PC-3 (cell line): ENCODE data around the gene TNC. TPM values are rescaled to one million over a fixed set of nuclear protein-coding genes. Genes with fewer than 3 reads are reported as not detected.
A peak's percentile ranks its signal among the peaks of the same experiment; 100 is the strongest.

Source experiments
- ATAC-seq: fragments of 200-7000 bp; cut with Tn5 transposase; 2 replicates; pipeline ENCODE4 v1.9.1; 2020; ENCODE audit warnings: mild to moderate bottlenecking, moderate library complexity
- BruUV-seq: library from RNA; stranded (reverse); fragments of 400-500 nt; replicated peaks from 2 replicates; lab custom pipeline; 2021; lab: Mats Ljungman, UMichigan
- CTCF ChIA-PET: fragments of 300-600 bp; sonication (Branson Sonifier 250); formaldehyde crosslinking; loops from one replicate; lab custom pipeline; 2022; ENCODE audit warnings: antibody characterized with exemption; lab: Charles Lee
- POLR2A ChIA-PET: fragments of 300-600 bp; sonication (Branson Sonifier 250); formaldehyde crosslinking; loops from one replicate; lab custom pipeline; 2022; ENCODE audit warnings: antibody characterized with exemption; ENCODE audit not compliant: unreplicated experiment; lab: Charles Lee
- DNase-seq: peaks from one replicate; pipeline ENCODE4 v3.0.0-alpha.2; 2015
- H2AFZ ChIP-seq: fragments of 300-600 bp; sonication (generic); 2 replicates; pipeline ENCODE4 v1.6.0; 2016; ENCODE audit warnings: antibody characterized with exemption, low read length
- H3F3A ChIP-seq: fragments of 300-600 bp; sonication (generic); one replicate; pipeline ENCODE4 v1.6.0; 2017; ENCODE audit warnings: antibody characterized with exemption, low read length, control low read depth, mild to moderate bottlenecking; ENCODE audit not compliant: unreplicated experiment
- H3K27ac ChIP-seq: fragments of 300-600 bp; sonication (generic); 2 replicates; pipeline ENCODE4 v1.5.1; 2016; ENCODE audit warnings: mild to moderate bottlenecking, low read length
- H3K27me3 ChIP-seq: fragments of 300-600 bp; sonication (generic); 2 replicates; pipeline ENCODE4 v1.6.1; 2016; ENCODE audit warnings: low read length, mixed read lengths
- H3K36me3 ChIP-seq: fragments of 300-600 bp; sonication (generic); 2 replicates; pipeline ENCODE4 v1.6.1; 2016; ENCODE audit warnings: low read depth, mixed run types, low read length, mixed read lengths
- H3K4me1 ChIP-seq: fragments of 300-600 bp; sonication (generic); 2 replicates; pipeline ENCODE4 v1.5.1; 2016; ENCODE audit warnings: low read length; ENCODE audit not compliant: insufficient read depth
- H3K4me2 ChIP-seq: fragments of 300-600 bp; sonication (generic); 2 replicates; pipeline ENCODE4 v1.6.0; 2016; ENCODE audit warnings: low read length
- H3K4me3 ChIP-seq: fragments of 300-600 bp; sonication (generic); 2 replicates; pipeline ENCODE4 v1.5.1; 2016; ENCODE audit warnings: mild to moderate bottlenecking, low read length, mixed read lengths
- H3K79me2 ChIP-seq: fragments of 300-600 bp; sonication (generic); 2 replicates; pipeline ENCODE4 v1.6.1; 2017; ENCODE audit warnings: low read length, mixed read lengths
- H3K9ac ChIP-seq: fragments of 300-600 bp; sonication (generic); 2 replicates; pipeline ENCODE4 v1.6.0; 2016; ENCODE audit warnings: mild to moderate bottlenecking, low read length
- H3K9me2 ChIP-seq: fragments of 300-600 bp; sonication (generic); replicated peaks from 2 replicates; pipeline ENCODE4 v1.6.1; 2016; ENCODE audit warnings: mixed run types, low read length, mixed read lengths
- H3K9me3 ChIP-seq: fragments of 300-600 bp; sonication (generic); 2 replicates; pipeline ENCODE4 v1.6.1; 2016; ENCODE audit warnings: low read length, mixed read lengths
- H4K20me1 ChIP-seq: fragments of 300-600 bp; sonication (generic); 2 replicates; pipeline ENCODE4 v1.6.1; 2016; ENCODE audit warnings: low read length, mixed read lengths
- EZH2 ChIP-seq: fragments of 300-600 bp; sonication (generic); IDR thresholded peaks from one replicate; pipeline ENCODE4 v1.6.1; 2017; ENCODE audit warnings: antibody characterized with exemption, mild to moderate bottlenecking, low read length; ENCODE audit not compliant: unreplicated experiment
- EZH2phosphoT487 ChIP-seq: fragments of 300-600 bp; sonication (generic); IDR thresholded peaks from 2 replicates; pipeline ENCODE4 v1.6.1; 2018; ENCODE audit warnings: mild to moderate bottlenecking, antibody characterized with exemption, low read length, borderline replicate concordance
- intact Hi-C: fragments of 100-400 bp; cut with micrococcal nuclease; formaldehyde crosslinking; loops from 2 replicates; pipeline ENCODE4 v1.9.0; 2023
- total RNA-seq: library from RNA; depleted of rRNA; stranded (reverse); fragments of >200 nt; gene quantifications from 2 replicates; pipeline ENCODE4 v1.2.3, GENCODE V29; 2014
- TF ChIP-seq, protein P1 (sequence below): fragments of 300-600 bp; sonication (generic); conservative IDR thresholded peaks from 2 replicates; pipeline ENCODE4 v1.5.1; 2017; ENCODE audit warnings: antibody characterized with exemption, low read depth, mild to moderate bottlenecking, low read length

TNC gene
- total RNA-seq, 1 experiment from 2014 or later = 60.1 TPM

DNA sequence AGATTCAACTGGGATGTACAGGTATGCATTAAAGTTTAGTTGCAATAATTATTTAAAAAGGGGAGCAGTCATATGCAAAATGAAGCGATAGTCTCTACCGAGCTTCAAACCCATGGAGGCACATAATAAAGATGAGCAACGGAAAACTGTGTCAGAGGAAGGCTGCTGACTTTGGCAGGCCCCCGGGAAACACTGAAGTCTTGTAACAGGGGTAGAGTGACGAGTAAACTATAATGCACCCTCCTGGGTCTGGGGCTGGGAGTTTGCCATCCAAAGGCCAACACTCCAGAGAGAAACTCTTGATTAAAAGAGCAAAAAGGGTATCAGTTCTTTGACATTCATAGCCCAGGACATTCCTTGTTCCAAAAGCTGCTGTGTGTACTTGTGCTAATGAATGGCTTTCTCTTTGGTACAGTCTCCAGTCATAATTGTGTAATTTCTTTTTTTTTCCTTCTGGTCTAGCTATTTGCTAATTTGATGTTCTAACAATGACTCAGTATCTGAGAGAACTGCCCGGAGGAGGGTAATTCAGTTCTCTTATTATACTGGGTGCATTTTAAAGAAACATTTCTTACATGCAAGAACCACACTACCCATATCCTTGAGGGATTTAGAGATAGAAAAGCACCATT, 59.2 kb downstream of the TNC start:
- H2AFZ ChIP-seq = no peak overlapping the region
- intact Hi-C loops = no loop called here
- H3K9me2 ChIP-seq = no peaks in the 10 kb centered on the region
- peaks cover 2% of the 10 kb centered on the region; the same call in 1 of the 2 replicates for H3K36me3 ChIP-seq
- H4K20me1 ChIP-seq = no peaks in the 10 kb centered on the region
- no TSS peak for BruUV-seq
- H3K79me2 ChIP-seq = no peaks in the 10 kb centered on the region
- no peak overlapping the region for H3K4me3 ChIP-seq
- no peaks in the 10 kb centered on the region for H3K9me3 ChIP-seq
- no peaks in the 10 kb centered on the region for H3K27me3 ChIP-seq
- no peaks in the 10 kb centered on the region for H3F3A ChIP-seq
- CTCF ChIA-PET = no interaction called here
- no peak overlapping the region for H3K9ac ChIP-seq
- POLR2A ChIA-PET = no interaction called here
- DNase-seq (peak; percentile 65), ATAC-seq (peak; percentile 87)
- H3K27ac ChIP-seq = peak overlapping the region; percentile 45
- peak overlapping the region; percentile 55; the same call in 1 of the 2 replicates for H3K4me2 ChIP-seq
- TF ChIP-seq, protein P1, sequence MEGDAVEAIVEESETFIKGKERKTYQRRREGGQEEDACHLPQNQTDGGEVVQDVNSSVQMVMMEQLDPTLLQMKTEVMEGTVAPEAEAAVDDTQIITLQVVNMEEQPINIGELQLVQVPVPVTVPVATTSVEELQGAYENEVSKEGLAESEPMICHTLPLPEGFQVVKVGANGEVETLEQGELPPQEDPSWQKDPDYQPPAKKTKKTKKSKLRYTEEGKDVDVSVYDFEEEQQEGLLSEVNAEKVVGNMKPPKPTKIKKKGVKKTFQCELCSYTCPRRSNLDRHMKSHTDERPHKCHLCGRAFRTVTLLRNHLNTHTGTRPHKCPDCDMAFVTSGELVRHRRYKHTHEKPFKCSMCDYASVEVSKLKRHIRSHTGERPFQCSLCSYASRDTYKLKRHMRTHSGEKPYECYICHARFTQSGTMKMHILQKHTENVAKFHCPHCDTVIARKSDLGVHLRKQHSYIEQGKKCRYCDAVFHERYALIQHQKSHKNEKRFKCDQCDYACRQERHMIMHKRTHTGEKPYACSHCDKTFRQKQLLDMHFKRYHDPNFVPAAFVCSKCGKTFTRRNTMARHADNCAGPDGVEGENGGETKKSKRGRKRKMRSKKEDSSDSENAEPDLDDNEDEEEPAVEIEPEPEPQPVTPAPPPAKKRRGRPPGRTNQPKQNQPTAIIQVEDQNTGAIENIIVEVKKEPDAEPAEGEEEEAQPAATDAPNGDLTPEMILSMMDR = no peak
- TF ChIP-seq EZH2phosphoT487 = no peak
- no peak for TF ChIP-seq EZH2
- peaks cover 28% of the 10 kb centered on the region for H3K4me1 ChIP-seq

DNA sequence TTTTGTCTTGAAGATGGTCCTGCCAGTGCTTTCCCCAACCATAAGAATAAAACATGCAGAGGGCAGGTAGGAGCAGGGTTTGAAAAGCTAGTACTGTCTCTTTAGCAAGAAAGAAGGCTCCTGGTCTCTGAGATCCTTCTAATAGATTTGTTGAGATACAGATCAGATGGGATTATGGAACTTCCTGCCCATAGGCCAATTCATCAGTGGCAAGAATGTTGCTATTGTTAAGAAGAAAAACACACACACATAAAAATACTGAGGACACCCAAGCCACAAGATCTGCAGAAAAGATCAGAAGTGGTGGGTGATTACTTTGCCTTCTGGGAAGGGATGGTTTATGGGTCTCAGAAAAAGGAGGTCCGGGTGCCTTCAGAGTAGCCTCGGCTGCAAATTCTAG, 59.8 kb downstream of the TNC start:
- ChIA-PET CTCF (no interaction called here), POLR2A (no interaction called here)
- TF ChIP-seq, protein P1 = no peak
- no peak for TF ChIP-seq EZH2phosphoT487
- TF ChIP-seq EZH2 = no peak
- Histone ChIP-seq H2AFZ (no peak overlapping the region), H3K27ac (peak overlapping the region; percentile 45), H3F3A (no peaks in the 10 kb centered on the region), H3K9me2 (no peaks in the 10 kb centered on the region), H3K4me2 (no peak overlapping the region), H3K27me3 (no peaks in the 10 kb centered on the region), H4K20me1 (no peaks in the 10 kb centered on the region), H3K9me3 (no peaks in the 10 kb centered on the region), H3K4me3 (no peak overlapping the region), H3K36me3 (0 out of 2 replicates have a peak, but pooled peaks cover 2% of the 10 kb centered on the region), H3K4me1 (peaks cover 22% of the 10 kb centered on the region), H3K79me2 (no peaks in the 10 kb centered on the region), H3K9ac (no peak overlapping the region)
- intact Hi-C loops = no loop called here
- ATAC-seq = no peak
- no TSS peak for BruUV-seq
- peak; percentile 28 for DNase-seq

DNA sequence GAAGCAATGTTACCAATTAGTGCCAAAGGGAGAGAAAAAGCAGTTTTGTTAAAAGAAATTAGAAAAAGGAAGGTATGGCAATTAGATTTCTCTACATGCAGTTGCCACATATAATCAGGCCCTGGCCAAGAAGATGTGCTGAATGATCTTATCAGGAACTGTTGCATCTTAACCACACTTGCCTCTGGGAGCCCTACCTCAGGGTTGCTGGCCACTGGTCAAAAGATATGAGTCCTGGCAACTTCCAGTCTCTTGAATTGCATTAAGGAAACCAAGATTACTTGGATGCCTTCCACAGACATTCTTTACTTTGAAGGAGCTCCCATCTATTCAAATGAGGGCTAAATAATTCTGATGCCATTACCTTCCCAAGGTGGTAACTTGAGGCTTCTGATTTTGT, 60.4 kb downstream of the TNC start:
- POLR2A ChIA-PET = no interaction called here
- ATAC-seq (no peak), DNase-seq (peak; percentile 9)
- CTCF ChIA-PET = no interaction called here
- Histone ChIP-seq H3K79me2 (no peaks in the 10 kb centered on the region), H3K4me3 (no peak overlapping the region), H3K27ac (no peak overlapping the region), H3K9me2 (no peaks in the 10 kb centered on the region), H3K9ac (no peak overlapping the region), H3K4me2 (no peak overlapping the region), H3K4me1 (peaks cover 22% of the 10 kb centered on the region), H3F3A (no peaks in the 10 kb centered on the region), H4K20me1 (no peaks in the 10 kb centered on the region), H2AFZ (no peak overlapping the region), H3K9me3 (no peaks in the 10 kb centered on the region), H3K36me3 (0 out of 2 replicates have a peak, but pooled peaks cover 2% of the 10 kb centered on the region), H3K27me3 (no peaks in the 10 kb centered on the region)
- TF ChIP-seq EZH2 = no peak
- TF ChIP-seq, protein P1 = no peak
- TF ChIP-seq EZH2phosphoT487 = no peak
- intact Hi-C loops = no loop called here
- BruUV-seq = no TSS peak
